Body of pancreas (tissue), 4 donors: Measurements from ENCODE around the gene WNT9B.

ENCODE experiments used
- POLR2A ChIP-seq, 3 donors: fragments of 450-650 bp; IDR thresholded peaks; one replicate each; pipeline ENCODE4 v1.6.1; 2016; ENCODE audit warnings: antibody characterized with exemption in 3 of 3, mild to moderate bottlenecking in 2 of 3
- TF ChIP-seq, protein P1 (sequence below), 7 experiments: fragments of 450-650 bp in 4 of 7; fragments of 200-600 bp in 3 of 7; sonication (generic) in 3 of 7; IDR thresholded peaks; one replicate each; pipeline ENCODE4 v1.5.1; 2016 to 2019; ENCODE audit warnings: antibody characterized with exemption in 7 of 7

DNA sequence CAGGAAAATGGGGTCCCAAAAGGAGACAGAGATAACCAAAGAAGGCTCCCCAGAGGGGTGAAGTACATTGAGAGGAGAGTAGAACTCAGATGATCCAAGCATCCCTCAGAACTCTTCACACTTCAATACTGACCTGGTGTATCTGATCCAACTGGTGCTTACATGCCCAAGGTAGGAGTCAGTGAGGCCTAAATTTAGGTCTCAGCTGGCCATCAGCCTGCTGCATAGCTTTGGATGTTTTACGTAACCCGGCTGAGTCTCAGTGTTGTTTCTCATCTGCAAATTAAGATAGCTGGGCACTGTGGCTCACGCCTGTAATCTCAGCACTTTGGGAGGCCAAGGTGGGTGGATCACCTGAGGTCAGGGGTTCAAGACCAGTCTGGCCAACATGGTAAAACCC, 59.9 kb downstream of the WNT9B start:
- TF ChIP-seq, protein P1, sequence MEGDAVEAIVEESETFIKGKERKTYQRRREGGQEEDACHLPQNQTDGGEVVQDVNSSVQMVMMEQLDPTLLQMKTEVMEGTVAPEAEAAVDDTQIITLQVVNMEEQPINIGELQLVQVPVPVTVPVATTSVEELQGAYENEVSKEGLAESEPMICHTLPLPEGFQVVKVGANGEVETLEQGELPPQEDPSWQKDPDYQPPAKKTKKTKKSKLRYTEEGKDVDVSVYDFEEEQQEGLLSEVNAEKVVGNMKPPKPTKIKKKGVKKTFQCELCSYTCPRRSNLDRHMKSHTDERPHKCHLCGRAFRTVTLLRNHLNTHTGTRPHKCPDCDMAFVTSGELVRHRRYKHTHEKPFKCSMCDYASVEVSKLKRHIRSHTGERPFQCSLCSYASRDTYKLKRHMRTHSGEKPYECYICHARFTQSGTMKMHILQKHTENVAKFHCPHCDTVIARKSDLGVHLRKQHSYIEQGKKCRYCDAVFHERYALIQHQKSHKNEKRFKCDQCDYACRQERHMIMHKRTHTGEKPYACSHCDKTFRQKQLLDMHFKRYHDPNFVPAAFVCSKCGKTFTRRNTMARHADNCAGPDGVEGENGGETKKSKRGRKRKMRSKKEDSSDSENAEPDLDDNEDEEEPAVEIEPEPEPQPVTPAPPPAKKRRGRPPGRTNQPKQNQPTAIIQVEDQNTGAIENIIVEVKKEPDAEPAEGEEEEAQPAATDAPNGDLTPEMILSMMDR (IDR thresholded peaks at IDR 0.05): no peak
- TF ChIP-seq POLR2A (IDR thresholded peaks at IDR 0.05): no peak
